ENCODE measurements around the gene COL5A2.

DNA sequence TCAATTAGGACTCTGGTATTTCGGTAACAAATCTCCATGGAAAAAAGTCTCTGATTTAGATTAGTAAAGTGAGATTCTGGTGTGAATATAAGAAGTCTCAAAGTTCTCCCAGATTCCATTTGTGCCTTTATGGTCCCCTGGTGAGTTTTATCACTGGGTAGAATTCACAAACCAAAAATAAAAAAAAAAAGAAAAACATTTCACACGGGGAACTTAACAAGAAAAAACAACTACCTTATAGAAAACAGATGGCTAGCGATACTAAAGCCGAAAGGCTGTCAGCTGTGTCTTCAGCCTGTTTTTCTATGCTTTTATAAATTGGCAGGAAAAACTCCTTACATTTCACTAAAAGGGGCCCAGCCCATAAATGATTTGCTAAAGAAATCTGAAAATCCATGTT, 50.6 kb downstream of the COL5A2 start:
- TF ChIP-seq EZH2phosphoT487 (IDR thresholded peaks at IDR 0.05; ENCODE audit: borderline replicate concordance), result no peak
- TF ChIP-seq, protein P1, sequence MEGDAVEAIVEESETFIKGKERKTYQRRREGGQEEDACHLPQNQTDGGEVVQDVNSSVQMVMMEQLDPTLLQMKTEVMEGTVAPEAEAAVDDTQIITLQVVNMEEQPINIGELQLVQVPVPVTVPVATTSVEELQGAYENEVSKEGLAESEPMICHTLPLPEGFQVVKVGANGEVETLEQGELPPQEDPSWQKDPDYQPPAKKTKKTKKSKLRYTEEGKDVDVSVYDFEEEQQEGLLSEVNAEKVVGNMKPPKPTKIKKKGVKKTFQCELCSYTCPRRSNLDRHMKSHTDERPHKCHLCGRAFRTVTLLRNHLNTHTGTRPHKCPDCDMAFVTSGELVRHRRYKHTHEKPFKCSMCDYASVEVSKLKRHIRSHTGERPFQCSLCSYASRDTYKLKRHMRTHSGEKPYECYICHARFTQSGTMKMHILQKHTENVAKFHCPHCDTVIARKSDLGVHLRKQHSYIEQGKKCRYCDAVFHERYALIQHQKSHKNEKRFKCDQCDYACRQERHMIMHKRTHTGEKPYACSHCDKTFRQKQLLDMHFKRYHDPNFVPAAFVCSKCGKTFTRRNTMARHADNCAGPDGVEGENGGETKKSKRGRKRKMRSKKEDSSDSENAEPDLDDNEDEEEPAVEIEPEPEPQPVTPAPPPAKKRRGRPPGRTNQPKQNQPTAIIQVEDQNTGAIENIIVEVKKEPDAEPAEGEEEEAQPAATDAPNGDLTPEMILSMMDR (conservative IDR thresholded peaks at IDR 0.05; ENCODE audit: low read length), result no peak
